Eye (tissue), 1 donor: ENCODE measurements around the gene FKBP5.

Experiments used
- DNase-seq: peaks from one replicate; pipeline ENCODE4 v3.0.0-alpha.2; 2015

FKBP5 gene

GRCh38 chr6:35534407-35535170 is 154.1 kb downstream of the FKBP5 start:
- DNase-seq, result peak; percentile 89

DNA sequence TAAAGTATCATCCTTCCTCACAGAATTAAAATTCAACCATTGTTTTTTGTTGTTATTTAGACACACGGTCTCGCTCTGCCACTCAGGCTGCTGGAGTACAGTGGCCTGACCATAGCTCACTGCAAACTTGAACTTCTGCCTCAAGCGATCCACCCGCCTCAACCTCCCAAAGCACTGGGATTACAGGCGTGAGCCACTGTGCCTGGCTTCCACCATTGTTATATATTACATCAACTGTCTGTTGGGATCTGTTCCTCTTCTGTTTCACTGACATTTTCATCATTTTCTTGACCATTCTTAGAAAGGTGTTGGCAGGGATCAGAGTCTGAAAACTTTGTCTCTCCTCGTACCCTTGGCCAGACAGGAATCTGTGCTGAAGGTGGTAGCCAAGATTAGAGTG is 154.7 kb downstream of the FKBP5 start:
- no peak for DNase-seq

DNA sequence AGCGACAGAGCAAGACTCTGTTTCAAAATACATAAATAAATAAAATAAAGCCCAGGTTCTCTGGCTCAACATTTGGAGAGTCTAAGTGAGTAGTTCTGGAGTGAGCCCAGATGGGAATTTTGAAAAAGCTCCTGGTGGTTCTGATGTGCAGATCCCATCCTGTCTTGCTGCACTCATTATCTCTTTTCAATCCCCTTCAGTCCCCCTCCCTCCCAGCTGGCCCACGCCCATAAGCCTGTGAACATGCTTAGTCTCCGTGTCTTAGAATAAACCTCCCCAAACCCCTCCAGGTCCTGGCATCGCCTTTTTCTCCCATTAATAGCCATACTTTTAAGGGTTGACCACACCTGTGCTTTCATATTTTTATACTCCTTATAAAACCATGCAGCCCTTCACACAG is 156.6 kb downstream of the FKBP5 start:
- no peak for DNase-seq

DNA sequence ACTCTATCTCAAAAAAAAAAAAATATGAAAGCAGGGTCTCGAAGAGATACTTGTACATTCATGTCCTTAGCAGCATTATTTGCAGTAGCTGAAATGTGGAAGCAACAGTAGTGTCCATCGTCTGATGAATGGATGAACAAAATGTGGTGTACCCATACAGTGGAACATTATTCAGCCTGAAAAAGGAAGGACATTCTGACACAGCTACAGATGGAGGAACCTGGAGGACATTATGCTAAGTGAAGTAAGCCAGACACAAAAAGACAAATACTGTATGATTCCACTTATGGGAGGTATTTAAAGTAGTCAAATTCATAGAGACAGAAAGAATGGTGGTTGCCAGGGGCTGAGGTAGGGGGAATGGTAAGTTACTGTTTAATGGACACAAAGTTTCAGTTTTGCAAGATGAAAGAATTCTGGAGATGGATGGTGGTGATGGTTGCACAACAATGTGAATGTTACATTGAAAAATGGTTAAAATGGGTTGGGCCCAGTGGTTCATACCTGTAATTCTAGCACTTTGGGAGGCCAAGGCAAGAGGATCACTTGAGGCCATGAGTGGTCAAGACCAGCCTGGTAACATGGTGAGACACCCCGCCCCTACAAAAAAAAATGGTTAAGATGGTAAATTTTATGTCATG is 164.2 kb downstream of the FKBP5 start:
- DNase-seq, result no peak
